Lower leg skin (tissue), 4 donors: ENCODE data around the gene ZNF425. TPM values are rescaled to one million over a fixed set of nuclear protein-coding genes. Genes with fewer than 3 reads are reported as not detected.

Source experiments
- DNase-seq, 2 donors: peaks; one replicate each; pipeline ENCODE4 v3.0.0-alpha.2; 2019; ENCODE audit warnings: low spot score in 2 of 2
- H3K4me3 ChIP-seq: fragments of 200-600 bp; sonication (generic); 2 replicates; pipeline ENCODE4 v1.5.1; 2017; ENCODE audit warnings: mild to moderate bottlenecking, low read depth; ENCODE audit not compliant: poor library complexity, severe bottlenecking
- POLR2A ChIP-seq, 2 donors: fragments of 450-650 bp; IDR thresholded peaks; one replicate each; pipeline ENCODE4 v1.6.1; 2016 to 2017; ENCODE audit warnings: antibody characterized with exemption in 2 of 2, mild to moderate bottlenecking in 1 of 2, moderate library complexity in 1 of 2
- WGBS, 2 donors: methylation state at CpG; one replicate each; pipeline ENCODE4 v1.1.5; 2018; 5-methylcytosine and 5-hydroxymethylcytosine counted together
- intact Hi-C: fragments of 100-400 bp; cut with DNase I; formaldehyde crosslinking; loops from one replicate; pipeline ENCODE4 v1.15.0; 2023; ENCODE audit warnings: low total_unique reads
- total RNA-seq, 4 donors: library from RNA; depleted of rRNA; stranded (reverse); fragments of >200 nt; gene quantifications; one replicate each; pipeline ENCODE4 v1.1.0, GENCODE V29; 2016
- TF ChIP-seq, protein P1 (sequence below), 3 donors: fragments of 450-650 bp; IDR thresholded peaks; one replicate each; pipeline ENCODE4 v1.5.1; 2016; ENCODE audit warnings: antibody characterized with exemption in 3 of 3, mild to moderate bottlenecking in 3 of 3, moderate library complexity in 2 of 3

ZNF425 gene
- total RNA-seq, 4 donors from 2014 or later, result 4.8 to 5.8 (median 5.4) TPM

DNA sequence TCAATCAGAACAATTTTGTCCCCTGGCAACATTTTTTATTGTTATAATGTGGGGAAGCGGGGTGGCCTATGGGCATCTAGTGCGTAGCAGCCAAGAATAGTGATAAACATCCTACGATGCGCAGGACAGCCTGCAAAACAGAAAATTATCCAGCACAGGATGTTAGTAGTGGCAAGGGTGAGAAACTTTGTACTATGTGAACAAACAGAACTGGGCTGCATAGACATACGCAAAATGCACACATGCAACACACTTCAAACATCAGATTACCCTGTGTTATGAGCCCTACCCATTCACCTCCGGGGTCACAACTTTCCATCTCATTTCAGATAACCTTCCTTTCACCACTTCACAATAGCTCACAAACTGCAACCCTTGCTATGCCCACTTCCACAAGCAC lies 38.7 kb downstream of the ZNF425 start:
- no peak for DNase-seq
- TF ChIP-seq POLR2A (IDR thresholded peaks at IDR 0.05), result no peak
- TF ChIP-seq, protein P1, sequence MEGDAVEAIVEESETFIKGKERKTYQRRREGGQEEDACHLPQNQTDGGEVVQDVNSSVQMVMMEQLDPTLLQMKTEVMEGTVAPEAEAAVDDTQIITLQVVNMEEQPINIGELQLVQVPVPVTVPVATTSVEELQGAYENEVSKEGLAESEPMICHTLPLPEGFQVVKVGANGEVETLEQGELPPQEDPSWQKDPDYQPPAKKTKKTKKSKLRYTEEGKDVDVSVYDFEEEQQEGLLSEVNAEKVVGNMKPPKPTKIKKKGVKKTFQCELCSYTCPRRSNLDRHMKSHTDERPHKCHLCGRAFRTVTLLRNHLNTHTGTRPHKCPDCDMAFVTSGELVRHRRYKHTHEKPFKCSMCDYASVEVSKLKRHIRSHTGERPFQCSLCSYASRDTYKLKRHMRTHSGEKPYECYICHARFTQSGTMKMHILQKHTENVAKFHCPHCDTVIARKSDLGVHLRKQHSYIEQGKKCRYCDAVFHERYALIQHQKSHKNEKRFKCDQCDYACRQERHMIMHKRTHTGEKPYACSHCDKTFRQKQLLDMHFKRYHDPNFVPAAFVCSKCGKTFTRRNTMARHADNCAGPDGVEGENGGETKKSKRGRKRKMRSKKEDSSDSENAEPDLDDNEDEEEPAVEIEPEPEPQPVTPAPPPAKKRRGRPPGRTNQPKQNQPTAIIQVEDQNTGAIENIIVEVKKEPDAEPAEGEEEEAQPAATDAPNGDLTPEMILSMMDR (IDR thresholded peaks at IDR 0.05), result no peak
- WGBS, 2 donors, result 95 to 99% methylated on average over 6 of the region's 6 CpGs
- intact Hi-C loops, result no loop called here
- no peak overlapping the region for H3K4me3 ChIP-seq

DNA sequence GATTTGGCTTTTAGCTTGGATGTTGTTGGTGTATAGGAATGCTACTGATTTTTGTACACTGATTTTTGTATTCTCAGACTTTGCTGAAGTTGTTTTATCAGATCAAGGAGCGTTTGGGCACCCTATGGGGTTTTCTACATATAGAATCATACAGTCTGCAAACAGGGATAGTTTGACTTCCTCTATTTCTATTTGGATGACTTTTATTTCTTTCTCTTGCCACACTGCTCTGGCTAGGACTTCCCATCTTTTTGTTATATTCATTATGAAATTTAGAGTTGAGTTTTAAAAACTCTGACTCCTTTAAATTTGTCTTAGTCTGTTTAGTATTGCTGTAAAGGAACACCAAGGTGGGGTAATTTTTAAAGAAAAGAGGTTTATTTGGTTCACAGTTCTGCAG lies 40.3 kb downstream of the ZNF425 start:
- intact Hi-C loops, result no loop called here
- 82 to 90% methylated on average over 1 of the region's 1 CpG for WGBS, 2 donors
- H3K4me3 ChIP-seq, result no peak overlapping the region
- no peak for DNase-seq
- TF ChIP-seq POLR2A (IDR thresholded peaks at IDR 0.05), result no peak
- TF ChIP-seq, protein P1 (IDR thresholded peaks at IDR 0.05), result no peak

DNA sequence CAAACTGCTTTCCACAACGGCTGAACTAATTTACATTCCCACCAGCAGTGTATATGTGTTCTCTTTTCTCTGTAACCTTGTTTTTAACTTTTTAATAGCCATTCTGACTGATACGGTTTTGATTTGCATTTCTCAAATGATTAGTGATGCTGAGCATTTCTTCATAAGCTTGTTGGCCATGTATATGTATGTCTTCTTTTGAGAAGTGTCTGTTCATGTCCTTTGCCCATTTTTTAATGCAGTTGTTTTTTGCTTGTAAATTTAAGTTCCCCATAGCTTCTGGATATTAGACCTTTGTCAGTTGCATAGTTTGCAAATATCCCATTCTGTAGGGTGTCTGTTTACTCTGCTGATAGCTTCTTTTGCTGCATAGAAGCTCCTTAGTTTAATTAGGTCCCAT lies 41.7 kb downstream of the ZNF425 start:
- no peak for TF ChIP-seq POLR2A (IDR thresholded peaks at IDR 0.05)
- TF ChIP-seq, protein P1 (IDR thresholded peaks at IDR 0.05), result no peak
- no peak overlapping the region for H3K4me3 ChIP-seq
- intact Hi-C loops, result no loop called here
- DNase-seq, result no peak
- 94 to 95% methylated on average over 2 of the region's 2 CpGs for WGBS, 2 donors

DNA sequence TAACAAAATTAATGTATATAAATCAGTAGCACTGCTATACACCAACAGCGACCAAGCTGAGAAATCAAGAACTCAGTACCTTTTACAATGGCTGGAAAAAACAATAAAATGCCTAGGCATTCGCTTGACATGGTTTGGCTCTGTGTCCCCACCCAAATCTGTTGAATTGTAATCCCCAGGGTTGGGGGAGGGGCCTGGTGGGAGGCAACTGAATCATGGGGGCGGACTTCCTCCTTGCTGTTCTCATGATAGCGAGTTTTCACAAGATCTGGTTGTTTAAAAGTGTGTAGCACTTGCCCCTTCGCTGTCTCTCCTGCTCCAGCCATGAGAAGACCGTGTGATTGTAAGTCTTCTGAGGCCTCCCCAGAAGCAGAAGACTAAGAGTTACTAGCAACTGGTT lies 44.2 kb downstream of the ZNF425 start:
- H3K4me3 ChIP-seq, result no peak overlapping the region
- DNase-seq, result no peak
- intact Hi-C loops, result no loop called here
- WGBS, 2 donors, result 94 to 95% methylated on average over 6 of the region's 6 CpGs
- TF ChIP-seq POLR2A (IDR thresholded peaks at IDR 0.05), result no peak
- TF ChIP-seq, protein P1 (IDR thresholded peaks at IDR 0.05), result no peak

DNA sequence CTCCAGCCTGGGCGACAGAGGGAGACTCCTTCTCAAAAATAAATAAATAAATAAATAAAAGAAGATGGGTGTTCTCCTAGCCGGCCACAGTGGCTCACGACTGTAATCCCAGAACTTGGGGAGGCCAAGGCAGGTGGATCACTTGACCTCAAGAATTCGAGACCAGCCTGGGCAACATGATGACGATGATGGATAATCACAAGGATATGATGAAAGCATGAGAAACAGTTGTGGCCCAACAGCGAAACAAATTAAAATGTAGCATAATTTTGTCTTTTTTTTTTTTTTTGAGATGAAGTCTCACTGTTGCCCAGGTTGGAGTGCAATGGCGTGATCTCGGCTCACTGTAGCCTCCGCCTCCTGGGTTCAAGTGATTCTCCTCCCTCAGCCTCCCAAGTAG lies 48.5 kb downstream of the ZNF425 start:
- intact Hi-C loops, result no loop called here
- 84 to 86% methylated on average over 9 of the region's 9 CpGs for WGBS, 2 donors
- no peak for TF ChIP-seq POLR2A (IDR thresholded peaks at IDR 0.05)
- TF ChIP-seq, protein P1 (IDR thresholded peaks at IDR 0.05), result no peak
- DNase-seq, result no peak
- no peak overlapping the region for H3K4me3 ChIP-seq

DNA sequence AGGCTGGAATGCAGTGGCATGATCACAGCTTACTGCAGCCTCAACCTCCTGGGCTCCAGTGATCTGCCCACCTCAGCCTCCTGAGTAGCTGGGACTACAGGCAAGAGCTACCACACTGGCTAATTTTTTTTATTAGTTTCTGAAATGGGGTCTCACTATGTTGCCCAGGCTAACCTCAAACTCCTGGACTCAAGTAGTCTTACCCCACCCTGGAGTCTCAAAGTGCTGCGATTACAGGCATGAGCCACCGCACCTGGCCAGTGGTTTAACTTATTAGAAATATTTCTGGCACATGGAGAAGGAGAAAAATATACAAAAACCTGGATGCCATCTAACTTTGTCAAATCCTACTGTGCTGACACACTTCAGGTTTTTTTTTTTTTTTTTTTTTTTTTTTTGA lies 50.8 kb downstream of the ZNF425 start:
- intact Hi-C loops, result no loop called here
- WGBS, 2 donors, result 88 to 92% methylated on average over 2 of the region's 2 CpGs
- H3K4me3 ChIP-seq, result no peak overlapping the region
- TF ChIP-seq, protein P1 (IDR thresholded peaks at IDR 0.05), result no peak
- no peak for TF ChIP-seq POLR2A (IDR thresholded peaks at IDR 0.05)
- DNase-seq, result no peak
